ENCODE data around the gene CNTN1.

The CNTN1 gene

DNA sequence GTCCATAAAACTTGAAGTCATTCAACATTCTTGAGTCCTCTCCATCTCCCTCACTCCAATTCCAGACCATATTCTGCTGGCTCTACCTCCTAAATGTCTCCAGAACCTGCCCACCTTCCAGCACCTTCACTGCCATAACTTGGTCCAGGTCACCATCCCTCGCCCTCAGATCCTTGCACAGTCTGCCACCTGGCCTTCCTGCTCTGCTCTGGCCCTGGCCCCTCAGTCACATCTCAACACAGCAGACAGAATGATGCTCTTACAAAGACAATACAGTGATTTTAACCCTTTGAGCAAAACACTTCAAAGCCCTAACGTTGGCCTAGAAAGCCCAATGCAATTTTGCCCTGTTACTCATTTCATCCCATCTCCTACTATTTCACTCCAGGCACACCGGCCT lies 414.1 kb downstream of the CNTN1 start:
- DNase-seq (ENCODE audit: low read depth, low spot score): no peak

DNA sequence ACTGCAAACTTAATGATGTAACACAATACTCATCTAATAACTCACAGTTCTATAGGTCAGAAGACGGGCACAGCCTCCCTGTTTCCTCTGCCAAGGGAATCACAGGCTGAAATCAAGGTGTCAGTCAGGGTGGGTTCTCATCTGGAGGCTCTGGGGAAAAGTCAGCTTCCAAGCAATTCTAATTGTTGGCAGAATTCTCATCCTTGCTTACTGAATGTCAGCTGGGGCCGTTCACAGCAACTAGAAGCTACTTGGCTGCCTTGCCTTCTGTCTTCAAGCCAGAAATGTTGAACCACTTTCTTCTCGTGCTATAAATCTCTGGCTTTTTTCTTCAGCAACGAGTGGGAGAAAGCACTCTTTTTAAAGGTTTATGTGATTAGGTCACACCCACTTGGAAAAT lies 415.8 kb downstream of the CNTN1 start:
- DNase-seq (ENCODE audit: low read depth, low spot score): no peak

DNA sequence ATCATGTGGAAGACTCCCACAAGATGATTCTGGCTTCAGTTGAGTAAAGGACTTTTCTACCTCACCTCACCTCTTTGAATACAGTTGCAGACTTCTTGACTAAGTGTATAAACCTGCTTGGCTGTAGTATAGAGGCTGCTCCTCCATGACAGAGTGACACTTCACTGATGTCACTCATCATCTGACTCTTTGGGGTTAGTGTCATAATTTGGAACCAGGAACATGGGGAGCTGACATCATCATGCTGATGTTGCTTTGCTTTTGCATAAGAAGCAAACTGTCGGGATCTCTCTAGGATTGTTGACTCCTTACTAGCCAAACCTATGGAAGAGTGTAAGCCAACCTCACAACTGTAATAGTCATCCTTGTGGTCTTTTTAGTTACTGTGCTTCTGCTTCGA lies 420.7 kb downstream of the CNTN1 start:
- DNase-seq (ENCODE audit: low read depth, low spot score): no peak

DNA sequence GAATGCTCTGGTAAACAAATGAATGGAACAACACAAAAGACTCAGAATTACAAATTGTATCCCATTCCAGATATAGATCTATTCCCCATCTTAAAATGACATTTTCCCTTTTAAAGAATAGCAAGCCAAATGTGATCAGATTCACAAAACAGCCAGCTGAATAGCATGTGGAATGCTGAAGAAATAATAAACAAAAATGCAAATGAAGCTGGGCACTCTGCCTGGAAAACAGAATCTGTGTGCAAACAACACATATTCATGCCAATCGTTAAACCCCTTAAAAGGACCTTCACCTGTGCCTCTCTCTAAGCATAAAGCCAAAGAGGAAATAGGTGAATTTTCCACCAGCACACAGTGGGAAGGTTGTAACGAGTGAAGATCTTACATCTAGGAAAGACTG lies 428.0 kb downstream of the CNTN1 start:
- no peak for DNase-seq (ENCODE audit: low read depth, low spot score)

DNA sequence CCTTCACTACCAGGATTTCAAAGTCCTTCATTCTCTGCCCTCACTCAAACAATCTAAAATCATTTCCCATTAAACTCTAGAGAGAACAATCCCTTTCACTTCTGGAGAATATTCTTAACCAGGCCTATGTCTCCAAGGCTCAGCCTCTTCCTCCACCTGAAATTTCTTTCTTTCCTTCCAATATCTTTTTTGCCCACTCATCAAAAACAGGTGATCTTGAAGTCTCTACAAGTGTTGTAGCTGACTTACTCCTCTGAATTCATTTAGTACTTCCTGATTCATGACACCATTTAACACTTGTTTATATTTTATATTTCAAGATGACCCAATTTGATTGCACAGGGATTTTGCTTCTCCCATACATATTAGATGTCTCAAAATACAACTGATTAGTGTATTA lies 429.1 kb downstream of the CNTN1 start:
- no peak for DNase-seq (ENCODE audit: low read depth, low spot score)

Measured in activated CD4-positive, CD25-positive, alpha-beta regulatory T cell treated with anti-CD3 and anti-CD28 coated beads, Interleukin-2, amount 50 U/mL, for 16 hours (primary cell).